GM18508 (cell line): ENCODE results near the gene BHLHE40.

ENCODE experiments used
- ATAC-seq: cut with Tn5 transposase; IDR thresholded peaks from one replicate; pipeline ENCODE4 v1.9.1; 2021; ENCODE audit warnings: moderate number of reproducible peaks; ENCODE audit not compliant: insufficient read depth, unreplicated experiment

BHLHE40 gene

DNA sequence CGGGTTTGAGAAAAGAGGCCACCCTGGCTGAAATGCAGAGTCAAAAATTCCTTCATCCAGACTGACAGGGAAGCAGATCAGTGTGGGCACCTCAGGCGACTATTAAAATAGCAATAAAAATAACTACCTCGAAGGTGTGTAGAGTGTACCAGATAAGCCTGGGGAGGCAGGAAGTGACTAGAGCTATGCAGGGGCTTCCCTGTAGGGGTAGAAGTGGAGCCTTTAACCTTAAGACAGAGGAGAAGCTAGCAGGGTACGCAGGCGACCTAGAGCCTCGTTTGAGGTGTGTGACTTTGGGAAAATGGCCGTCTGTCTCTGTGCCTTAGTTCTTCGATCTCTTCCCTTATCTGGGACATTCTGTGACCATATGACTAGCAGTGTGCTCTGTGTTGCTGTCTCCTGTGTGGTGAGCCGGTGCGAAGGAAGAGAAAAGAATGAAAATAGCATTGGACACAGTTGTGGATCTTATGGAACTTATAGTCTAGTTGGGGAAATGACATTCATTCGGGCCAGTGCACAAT is 17.6 kb downstream of the BHLHE40 start:
- no peak for ATAC-seq

GRCh38 chr3:4997946-4998345 is 18.7 kb downstream of the BHLHE40 start:
- ATAC-seq = no peak

DNA sequence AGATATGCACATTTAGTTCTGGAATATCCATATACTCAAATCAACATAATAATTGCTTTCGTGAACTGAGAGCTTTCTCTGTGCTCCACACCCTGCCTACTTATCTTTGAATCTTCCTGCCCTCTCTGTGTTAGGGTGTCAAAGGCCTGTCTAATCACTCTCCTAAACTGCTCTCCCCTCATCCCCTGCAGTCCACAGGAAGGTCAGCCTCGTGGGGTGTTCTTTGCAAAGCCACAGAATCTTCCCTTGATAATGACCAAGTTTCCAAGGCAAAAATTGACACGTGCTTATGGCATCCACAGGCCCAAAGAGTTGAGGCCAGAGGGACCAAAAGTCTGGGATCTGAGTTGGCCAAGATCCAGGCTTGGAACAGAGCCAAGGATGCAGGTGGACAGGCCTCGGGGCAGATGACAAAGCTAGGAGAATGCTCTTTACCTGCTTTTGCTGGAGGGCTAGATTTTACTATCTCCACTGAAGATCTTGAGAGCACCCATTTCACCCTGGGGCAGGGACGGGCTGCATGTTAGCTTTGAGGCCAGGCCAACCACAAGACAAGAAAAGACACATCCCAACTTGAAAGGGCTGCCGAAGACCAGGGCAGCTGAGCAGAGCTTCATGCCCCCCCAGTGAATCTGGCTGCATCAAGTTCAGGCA is 20.4 kb downstream of the BHLHE40 start:
- no peak for ATAC-seq

DNA sequence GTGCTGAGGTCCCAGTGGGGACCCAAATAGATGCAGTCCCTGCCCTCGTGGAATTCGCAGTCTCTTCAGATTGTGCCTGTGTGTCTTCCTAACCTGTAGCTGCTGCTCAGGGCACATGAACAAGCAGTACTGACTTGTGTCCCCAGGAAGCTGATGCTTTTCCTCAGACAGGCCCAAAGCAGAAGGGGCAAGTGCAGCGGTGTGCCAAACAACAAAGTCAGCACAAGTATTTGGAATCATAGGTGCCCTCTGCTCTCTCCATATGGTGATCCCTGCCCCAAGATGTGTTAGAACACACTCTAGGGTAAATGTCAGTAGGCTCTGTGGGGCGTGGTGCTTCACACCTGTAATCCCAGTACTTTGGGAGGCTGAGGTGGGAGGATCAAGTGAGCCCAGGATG is 21.9 kb downstream of the BHLHE40 start:
- no peak for ATAC-seq

DNA sequence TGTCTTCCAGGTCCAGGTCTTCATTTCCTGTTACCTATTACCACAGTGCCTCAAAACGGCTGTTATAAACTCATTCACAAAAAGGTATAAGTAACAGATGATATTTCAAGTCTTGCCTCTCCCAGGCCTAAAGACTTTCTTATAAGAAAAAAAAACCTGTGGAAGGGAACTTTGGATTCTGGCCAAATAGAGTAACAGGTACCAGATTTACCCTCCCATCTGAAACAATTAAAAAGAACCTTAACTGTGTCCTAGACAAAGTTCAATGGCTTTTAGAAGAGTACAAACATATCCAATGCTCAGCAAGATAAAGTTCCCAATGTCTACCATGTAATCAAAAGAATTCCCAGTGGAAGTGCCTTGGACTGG is 22.6 kb downstream of the BHLHE40 start:
- no peak for ATAC-seq

DNA sequence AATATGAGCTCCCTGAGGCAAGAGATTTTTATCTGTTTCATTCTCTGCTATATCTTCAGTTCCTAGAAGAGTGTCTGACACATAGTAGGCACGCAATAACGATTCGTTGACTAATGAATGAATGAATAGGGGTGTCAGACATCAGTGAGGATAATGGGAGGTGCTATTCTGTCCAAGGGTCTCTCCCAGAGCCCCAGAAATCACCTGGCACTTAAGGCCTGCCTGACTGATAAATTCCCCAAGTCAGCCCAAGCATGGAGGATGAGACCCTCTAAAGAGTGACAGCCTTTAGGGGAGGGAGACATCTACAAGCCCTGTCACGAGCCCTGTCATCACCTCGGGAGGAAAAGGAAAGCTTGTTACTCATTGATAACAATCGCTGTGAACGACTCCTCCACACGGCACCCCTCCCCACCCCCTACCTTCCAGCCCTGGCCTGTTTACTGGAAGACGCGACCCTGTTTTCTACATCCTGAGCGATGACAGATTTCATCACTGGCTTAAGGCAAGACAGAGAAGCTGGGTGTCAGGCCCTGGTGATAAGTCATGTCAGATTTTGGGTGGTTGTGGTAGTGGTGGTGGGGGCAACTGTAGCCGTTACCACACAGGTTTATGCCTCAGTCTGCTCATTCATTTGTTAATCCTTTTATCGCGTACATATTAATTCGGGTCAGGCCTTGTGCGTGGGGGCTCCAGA is 23.1 kb downstream of the BHLHE40 start:
- ATAC-seq = no peak

DNA sequence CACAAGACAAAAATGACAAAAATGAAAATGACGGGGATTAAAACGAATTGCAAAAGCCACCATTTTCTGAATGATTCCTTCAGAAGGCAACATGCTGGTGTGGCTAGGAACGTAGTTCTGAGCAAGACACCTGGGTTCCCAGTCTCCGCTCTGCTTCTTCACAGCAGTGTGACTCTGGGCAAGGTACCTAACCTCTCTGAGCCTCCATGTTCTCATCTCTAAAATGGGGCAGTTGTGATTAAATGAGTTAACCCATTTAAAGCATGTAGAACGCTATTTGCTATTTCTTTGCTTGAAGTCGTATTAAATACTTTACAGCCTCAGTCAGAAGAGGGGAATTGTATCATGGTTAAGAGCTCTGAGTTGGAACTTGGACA is 23.6 kb downstream of the BHLHE40 start:
- ATAC-seq = no peak

GRCh38 chr3:5004319-5005152 is 25.3 kb downstream of the BHLHE40 start:
- no peak for ATAC-seq

DNA sequence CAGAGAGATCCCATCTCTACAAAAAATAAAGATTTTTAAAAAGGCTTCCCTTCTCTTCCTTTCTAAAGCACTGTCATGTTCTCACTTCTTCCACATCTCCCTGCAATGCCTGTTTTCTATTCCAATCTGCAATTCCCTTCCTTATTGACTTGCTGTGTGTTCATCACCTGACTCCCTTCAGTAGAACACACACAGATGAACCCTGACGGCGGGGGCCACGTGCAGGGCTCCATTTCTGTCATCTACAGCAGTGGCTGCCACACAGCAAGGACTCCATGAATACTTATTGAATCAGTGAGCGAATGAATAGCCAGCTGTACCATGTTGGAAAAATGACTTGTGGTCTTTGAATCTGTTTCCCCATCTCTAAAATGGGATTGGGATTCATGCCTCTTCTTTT is 26.1 kb downstream of the BHLHE40 start:
- ATAC-seq = no peak

DNA sequence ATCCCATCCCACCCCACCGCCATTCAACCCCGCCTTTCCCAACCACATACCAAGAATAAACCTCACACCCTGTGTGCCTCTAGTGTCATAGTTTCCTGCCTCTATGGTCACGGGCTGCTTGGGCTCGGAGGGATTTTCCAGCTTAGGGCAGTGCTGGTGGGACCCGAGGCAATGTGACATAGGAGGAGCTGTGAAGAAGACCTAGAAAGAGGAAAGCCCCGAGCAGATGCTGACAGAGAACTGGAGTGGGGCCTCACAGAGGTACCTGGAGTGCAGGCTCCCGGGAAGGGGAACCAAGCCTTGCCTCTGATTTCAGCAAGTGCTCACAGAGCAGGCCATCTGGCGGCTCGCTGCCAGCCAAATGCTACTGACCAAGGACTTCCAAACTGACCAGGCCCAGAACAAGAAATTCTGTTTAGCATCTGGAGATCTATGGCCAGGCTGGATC is 27.5 kb downstream of the BHLHE40 start:
- peak; percentile 57 for ATAC-seq

GRCh38 chr3:5007873-5008272 is 28.6 kb downstream of the BHLHE40 start:
- no peak for ATAC-seq

DNA sequence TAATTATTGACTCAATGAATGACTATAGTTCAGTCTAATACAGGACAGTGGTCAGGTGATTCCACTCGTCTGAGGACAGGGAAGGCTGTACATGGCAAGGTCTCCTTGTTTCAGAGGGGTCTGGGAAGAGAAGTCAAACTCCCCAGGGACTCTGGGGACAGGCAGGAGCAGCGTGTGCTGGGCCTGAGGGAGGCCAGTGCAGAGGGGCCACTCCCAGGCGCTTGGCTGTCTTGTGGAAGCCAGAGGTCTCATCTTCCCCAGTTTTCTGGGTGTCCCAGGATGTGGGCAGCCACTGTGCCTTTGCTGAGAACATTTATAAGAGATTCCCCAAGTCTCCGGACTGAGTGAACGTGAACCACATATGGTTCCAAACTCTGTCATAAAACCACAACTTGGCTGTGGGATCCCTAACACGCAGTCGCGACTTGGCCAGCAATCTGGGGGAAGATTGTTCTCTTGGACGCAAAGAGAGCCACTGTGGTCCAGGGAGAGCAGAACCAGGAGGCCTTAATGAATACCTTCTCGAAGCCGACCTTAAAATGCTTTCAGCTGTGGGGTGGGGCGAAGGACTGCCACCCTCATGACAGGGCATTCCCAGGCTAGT is 30.4 kb downstream of the BHLHE40 start:
- ATAC-seq = no peak

DNA sequence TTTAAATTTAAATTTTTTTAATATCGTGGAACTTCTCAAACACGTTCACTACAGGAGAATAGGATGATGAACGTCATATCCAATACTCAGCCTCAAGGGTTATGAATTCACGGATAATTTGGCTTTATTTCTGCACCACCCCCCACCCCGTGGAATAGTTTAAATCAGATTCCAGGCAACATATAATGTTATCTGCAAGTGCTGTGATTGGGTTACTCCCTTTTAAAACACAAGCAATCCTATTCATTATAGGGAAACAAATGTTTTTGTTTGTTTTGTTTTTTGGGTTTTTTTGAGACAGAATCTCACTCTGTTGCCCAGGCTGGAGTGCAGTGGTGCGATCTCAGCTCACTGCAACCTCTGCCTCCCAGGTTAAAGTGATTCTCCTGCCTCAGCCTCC is 30.9 kb downstream of the BHLHE40 start:
- ATAC-seq = no peak

GRCh38 chr3:5010706-5011554 is 31.7 kb downstream of the BHLHE40 start:
- ATAC-seq = no peak

GRCh38 chr3:5011555-5012256 is 32.5 kb downstream of the BHLHE40 start:
- peak; percentile 47 for ATAC-seq

- no peak for ATAC-seq
Measured at GRCh38 chr3:5012367-5012766, 33.1 kb downstream of the BHLHE40 start.

- ATAC-seq = no peak
Measured at GRCh38 chr3:5013021-5013906, 34.0 kb downstream of the BHLHE40 start.

GRCh38 chr3:5014391-5014790 is 35.2 kb downstream of the BHLHE40 start:
- ATAC-seq = no peak
